ENCODE data around the gene TRERF1.

TRERF1 gene

GRCh38 chr6:42260396-42260888, 191.3 kb downstream of the TRERF1 start:
- Histone ChIP-seq H3K4me3 (ENCODE audit: low read length) (no peak overlapping the region), H3K27ac (ENCODE audit: low read length) (no peak overlapping the region), H4K20me1 (ENCODE audit: insufficient read depth, low read length) (no peaks in the 10 kb centered on the region), H3F3A (ENCODE audit: insufficient read depth, low read length) (no peaks in the 10 kb centered on the region), H3K9ac (ENCODE audit: low read length) (no peak overlapping the region), H3K4me2 (ENCODE audit: low read depth, low read length) (no peak overlapping the region), H3K9me3 (replicated peaks; ENCODE audit: insufficient read depth, low read length) (no peaks in the 10 kb centered on the region), H3K4me1 (ENCODE audit: low read length) (no peaks in the 10 kb centered on the region), H3K36me3 (replicated peaks; ENCODE audit: insufficient read depth, low read length) (no peaks in the 10 kb centered on the region), H3K79me2 (ENCODE audit: low read length) (no peaks in the 10 kb centered on the region), H2AFZ (ENCODE audit: low read length) (no peak overlapping the region), H3K9me2 (replicated peaks; ENCODE audit: insufficient read depth, low read length) (no peaks in the 10 kb centered on the region), H3K27me3 (replicated peaks; ENCODE audit: insufficient read depth, low read length) (no peaks in the 10 kb centered on the region)
- TF ChIP-seq EZH2phosphoT487 (IDR thresholded peaks at IDR 0.05; ENCODE audit: low read length) (no peak), CTCF (IDR thresholded peaks at IDR 0.05; ENCODE audit: low read length) (no peak), EZH2 (optimal IDR thresholded peaks at IDR 0.05; ENCODE audit: low read depth, low read length) (no peak)
- no peak for DNase-seq

DNA sequence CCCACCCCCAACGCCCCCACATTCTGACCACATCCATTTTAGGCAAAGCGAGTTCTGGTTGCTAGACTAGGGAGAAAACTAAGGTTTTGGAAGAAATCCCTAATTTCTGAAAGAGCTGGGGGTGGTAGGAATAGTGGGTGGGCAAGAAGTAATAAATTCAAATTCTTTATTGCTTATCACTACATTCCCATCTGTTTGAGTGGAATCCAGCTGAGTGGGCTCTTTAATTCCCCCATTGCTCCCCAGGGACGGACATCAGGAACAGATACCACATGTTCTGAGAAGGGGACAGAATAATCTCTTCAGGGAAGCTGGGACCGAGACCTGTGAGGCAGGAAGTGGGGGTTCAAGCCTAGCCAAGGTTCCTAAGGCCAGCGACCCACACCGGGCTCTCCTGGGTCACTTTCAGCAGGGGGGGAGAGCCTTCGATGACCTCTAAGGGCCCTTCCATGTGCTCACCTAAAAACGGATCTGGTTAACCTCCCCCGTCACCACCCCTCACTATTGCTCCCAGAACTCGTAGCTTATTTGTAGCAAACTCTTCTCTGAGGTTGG, 191.8 kb downstream of the TRERF1 start:
- H4K20me1 ChIP-seq (ENCODE audit: insufficient read depth, low read length), result no peaks in the 10 kb centered on the region
- H3K9me2 ChIP-seq (replicated peaks; ENCODE audit: insufficient read depth, low read length), result no peaks in the 10 kb centered on the region
- H3K9me3 ChIP-seq (replicated peaks; ENCODE audit: insufficient read depth, low read length), result no peaks in the 10 kb centered on the region
- H3K4me2 ChIP-seq (ENCODE audit: low read depth, low read length), result no peak overlapping the region
- no peak overlapping the region for H3K9ac ChIP-seq (ENCODE audit: low read length)
- no peaks in the 10 kb centered on the region for H3K36me3 ChIP-seq (replicated peaks; ENCODE audit: insufficient read depth, low read length)
- no peaks in the 10 kb centered on the region for H3K27me3 ChIP-seq (replicated peaks; ENCODE audit: insufficient read depth, low read length)
- no peak overlapping the region for H3K4me3 ChIP-seq (ENCODE audit: low read length)
- no peak for DNase-seq
- no peak for TF ChIP-seq CTCF (IDR thresholded peaks at IDR 0.05; ENCODE audit: low read length)
- TF ChIP-seq EZH2 (optimal IDR thresholded peaks at IDR 0.05; ENCODE audit: low read depth, low read length), result no peak
- TF ChIP-seq EZH2phosphoT487 (IDR thresholded peaks at IDR 0.05; ENCODE audit: low read length), result no peak
- H3K27ac ChIP-seq (ENCODE audit: low read length), result no peak overlapping the region
- H2AFZ ChIP-seq (ENCODE audit: low read length), result no peak overlapping the region
- H3K79me2 ChIP-seq (ENCODE audit: low read length), result no peaks in the 10 kb centered on the region
- H3F3A ChIP-seq (ENCODE audit: insufficient read depth, low read length), result no peaks in the 10 kb centered on the region
- H3K4me1 ChIP-seq (ENCODE audit: low read length), result no peaks in the 10 kb centered on the region

DNA sequence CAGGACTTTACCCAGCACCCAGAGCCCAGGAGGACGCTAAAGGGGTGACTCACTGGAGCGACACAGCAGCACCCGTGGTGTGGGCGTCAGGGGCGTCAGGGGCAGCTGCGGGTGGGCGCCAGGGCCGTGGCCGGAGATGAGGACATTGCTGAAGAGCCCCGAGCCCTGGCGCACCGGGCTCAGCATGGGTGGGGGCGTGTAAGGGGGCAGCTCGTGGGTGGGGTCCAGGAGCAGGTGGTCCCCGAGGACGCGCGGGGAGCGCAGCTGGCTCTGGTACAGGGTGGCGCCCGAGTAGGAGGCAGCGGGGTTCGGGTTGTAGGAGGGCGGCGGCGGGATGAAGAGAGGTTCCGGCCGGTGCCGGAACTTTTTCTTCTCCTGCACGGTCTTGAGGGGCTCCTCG, 192.4 kb downstream of the TRERF1 start:
- Histone ChIP-seq H4K20me1 (ENCODE audit: insufficient read depth, low read length) (no peaks in the 10 kb centered on the region), H3K4me1 (ENCODE audit: low read length) (no peaks in the 10 kb centered on the region), H3K27me3 (replicated peaks; ENCODE audit: insufficient read depth, low read length) (no peaks in the 10 kb centered on the region), H3F3A (ENCODE audit: insufficient read depth, low read length) (no peaks in the 10 kb centered on the region), H3K9ac (ENCODE audit: low read length) (no peak overlapping the region), H3K9me3 (replicated peaks; ENCODE audit: insufficient read depth, low read length) (no peaks in the 10 kb centered on the region), H3K4me3 (ENCODE audit: low read length) (no peak overlapping the region), H3K9me2 (replicated peaks; ENCODE audit: insufficient read depth, low read length) (no peaks in the 10 kb centered on the region), H3K4me2 (ENCODE audit: low read depth, low read length) (no peak overlapping the region), H3K27ac (ENCODE audit: low read length) (no peak overlapping the region), H3K36me3 (replicated peaks; ENCODE audit: insufficient read depth, low read length) (no peaks in the 10 kb centered on the region), H3K79me2 (ENCODE audit: low read length) (no peaks in the 10 kb centered on the region), H2AFZ (ENCODE audit: low read length) (no peak overlapping the region)
- no peak for DNase-seq
- no peak for TF ChIP-seq EZH2 (optimal IDR thresholded peaks at IDR 0.05; ENCODE audit: low read depth, low read length)
- no peak for TF ChIP-seq EZH2phosphoT487 (IDR thresholded peaks at IDR 0.05; ENCODE audit: low read length)
- TF ChIP-seq CTCF (IDR thresholded peaks at IDR 0.05; ENCODE audit: low read length), result no peak

All from MM.1S (cell line).